Esophagus squamous epithelium (tissue), 5 donors: Measurements from ENCODE around the gene SHKBP1. TPM values are rescaled to one million over a fixed set of nuclear protein-coding genes. Genes with fewer than 3 reads are reported as not detected.
"Not testable (repeated sequence)": the region's sequence is repeated elsewhere in the genome, so short reads cannot be mapped to it uniquely, and the experiment has no call there.

Experiments used
- DNase-seq: peaks from one replicate; lab custom pipeline; 2025; lab: John Stamatoyannopoulos, UW
- H3K27ac ChIP-seq, 4 donors: fragments of 200-600 bp; sonication (generic); one replicate each; pipeline ENCODE4 v1.5.1; 2016 to 2019; ENCODE audit warnings: mild to moderate bottlenecking in 1 of 4
- H3K27me3 ChIP-seq, 4 donors: fragments of 200-600 bp; sonication (generic); 1 replicate in 3 of 4; 2 replicates in 1 of 4; pipeline versions ENCODE4 v1.5.1 to v1.6.0; 2017 to 2021; ENCODE audit warnings: antibody characterized with exemption in 1 of 4
- H3K36me3 ChIP-seq, 3 donors: fragments of 200-600 bp; sonication (generic); one replicate each; pipeline ENCODE4 v1.5.1; 2016 to 2019
- H3K4me1 ChIP-seq, 3 donors: fragments of 200-600 bp; sonication (generic); one replicate each; pipeline ENCODE4 v1.5.1; 2017 to 2019
- H3K4me3 ChIP-seq, 4 donors: fragments of 200-600 bp; sonication (generic); 1 replicate in 3 of 4; 2 replicates in 1 of 4; pipeline ENCODE4 v1.5.1; 2016 to 2019; ENCODE audit warnings: mild to moderate bottlenecking in 2 of 4, moderate library complexity in 1 of 4
- H3K9me3 ChIP-seq, 3 donors: fragments of 200-600 bp; sonication (generic); one replicate each; pipeline ENCODE4 v1.5.1; 2016 to 2019
- CTCF ChIP-seq, 6 experiments: fragments of 450-650 bp in 4 of 6; fragments of 200-600 bp in 2 of 6; sonication (generic) in 2 of 6; IDR thresholded peaks; one replicate each; pipeline ENCODE4 v1.5.1; 2016 to 2019; ENCODE audit warnings: antibody characterized with exemption in 6 of 6, mild to moderate bottlenecking in 4 of 6, moderate library complexity in 4 of 6
- POLR2A ChIP-seq, 4 donors: fragments of 450-650 bp; IDR thresholded peaks; one replicate each; pipeline ENCODE4 v1.6.1; 2017; ENCODE audit warnings: antibody characterized with exemption in 4 of 4, mild to moderate bottlenecking in 4 of 4, moderate library complexity in 3 of 4
- WGBS, 2 donors: methylation state at CpG; one replicate each; pipeline ENCODE4 v1.1.5; 2018; 5-methylcytosine and 5-hydroxymethylcytosine counted together
- intact Hi-C: fragments of 100-400 bp; cut with DNase I; formaldehyde crosslinking; loops from one replicate; pipeline ENCODE4 v1.15.0; 2022
- total RNA-seq, 4 donors: library from RNA; depleted of rRNA; stranded (reverse); fragments of >200 nt; gene quantifications; one replicate each; pipeline ENCODE4 v1.1.0, GENCODE V29; 2016
- donor health status: DM: yes; HTN: yes; CAD: no.

SHKBP1 gene
- total RNA-seq, 4 donors from 2014 or later: 42.3 to 77.9 (median 49.8) TPM

DNA sequence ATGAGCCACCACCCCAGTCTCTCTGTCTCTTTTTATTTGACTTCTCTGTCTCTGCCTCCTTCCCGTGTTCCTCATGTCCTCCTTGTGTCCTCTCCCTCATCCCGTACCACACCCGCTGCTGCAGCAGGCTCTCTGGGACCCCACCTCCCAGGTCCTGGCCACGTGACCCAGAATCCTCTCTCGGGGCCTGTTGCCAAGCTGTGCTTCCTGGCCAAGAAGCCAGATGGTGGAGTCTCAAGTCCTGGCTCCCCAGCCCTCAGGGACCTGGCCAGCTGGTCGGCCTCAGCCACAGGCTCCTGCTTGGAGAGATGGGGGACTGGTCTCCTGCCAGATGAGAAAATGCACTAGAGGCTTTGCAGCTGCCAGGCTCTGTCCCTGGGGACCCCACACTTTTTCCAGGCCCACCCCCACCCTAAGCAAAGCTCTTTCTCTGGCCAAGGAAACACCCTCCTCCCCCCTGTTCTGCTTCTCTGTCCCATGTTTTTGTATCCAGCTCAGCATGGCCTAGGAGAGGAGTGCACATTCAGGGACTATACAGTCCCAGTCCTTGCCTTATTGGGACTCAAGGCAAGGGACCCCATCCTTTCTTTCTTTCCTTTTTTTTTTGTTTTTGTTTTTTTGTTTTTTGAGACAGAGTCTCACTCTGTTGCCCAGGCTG, 34.3 kb upstream of the SHKBP1 start:
- Histone ChIP-seq H3K4me3 (no peak overlapping the region), H3K27ac (no peak overlapping the region), H3K9me3 (no peaks in the 10 kb centered on the region), H3K27me3 (no peaks in the 10 kb centered on the region), H3K36me3 (no peaks in the 10 kb centered on the region), H3K4me1 (peaks cover 0 to 6% (median 5%) of the 10 kb centered on the region in 3 donors)
- TF ChIP-seq POLR2A (IDR thresholded peaks at IDR 0.05) (no peak), CTCF (IDR thresholded peaks at IDR 0.05) (no peak)
- intact Hi-C loops: loop anchor here (5.0 kb wide), 1 partner anchor 55 kb away; no protein-coding TSS in a partner anchor
- 32 to 34% methylated on average over 5 to 6 of the region's 6 CpGs for WGBS, 2 donors
- DNase-seq: no peak

DNA sequence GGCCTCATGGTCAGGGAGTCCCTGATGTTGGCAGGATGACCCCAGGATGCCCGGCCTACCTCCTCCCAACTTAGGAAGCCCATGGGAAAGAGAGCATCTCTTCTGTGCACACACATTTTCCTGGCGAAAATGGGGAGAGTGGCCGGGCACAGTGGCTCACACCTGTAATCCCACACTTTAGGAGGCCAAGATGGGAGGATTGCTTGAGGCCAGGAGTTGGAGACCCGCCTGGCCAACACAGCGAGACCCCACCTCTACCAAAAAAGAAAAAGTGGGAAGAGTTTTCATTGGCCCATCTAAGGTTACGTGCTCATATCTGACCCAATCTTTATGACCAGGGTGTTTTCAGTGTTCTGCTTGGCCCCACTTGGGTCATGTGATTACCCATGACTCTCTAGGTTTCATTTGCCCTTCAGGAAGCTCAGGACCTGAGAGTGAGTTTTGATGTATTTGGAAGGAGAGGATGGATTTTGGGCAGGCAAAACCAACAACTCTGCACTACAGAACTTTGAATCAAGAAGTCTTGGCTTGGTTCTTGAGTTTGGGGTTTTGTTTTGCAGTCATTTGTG, 33.6 kb upstream of the SHKBP1 start:
- no peak for TF ChIP-seq CTCF (IDR thresholded peaks at IDR 0.05)
- no peak for TF ChIP-seq POLR2A (IDR thresholded peaks at IDR 0.05)
- 98 to 100% methylated on average over 3 to 4 of the region's 6 CpGs for WGBS, 2 donors
- intact Hi-C loops: loop anchor here (5.0 kb wide), 1 partner anchor 54 kb away; no protein-coding TSS in a partner anchor

DNA sequence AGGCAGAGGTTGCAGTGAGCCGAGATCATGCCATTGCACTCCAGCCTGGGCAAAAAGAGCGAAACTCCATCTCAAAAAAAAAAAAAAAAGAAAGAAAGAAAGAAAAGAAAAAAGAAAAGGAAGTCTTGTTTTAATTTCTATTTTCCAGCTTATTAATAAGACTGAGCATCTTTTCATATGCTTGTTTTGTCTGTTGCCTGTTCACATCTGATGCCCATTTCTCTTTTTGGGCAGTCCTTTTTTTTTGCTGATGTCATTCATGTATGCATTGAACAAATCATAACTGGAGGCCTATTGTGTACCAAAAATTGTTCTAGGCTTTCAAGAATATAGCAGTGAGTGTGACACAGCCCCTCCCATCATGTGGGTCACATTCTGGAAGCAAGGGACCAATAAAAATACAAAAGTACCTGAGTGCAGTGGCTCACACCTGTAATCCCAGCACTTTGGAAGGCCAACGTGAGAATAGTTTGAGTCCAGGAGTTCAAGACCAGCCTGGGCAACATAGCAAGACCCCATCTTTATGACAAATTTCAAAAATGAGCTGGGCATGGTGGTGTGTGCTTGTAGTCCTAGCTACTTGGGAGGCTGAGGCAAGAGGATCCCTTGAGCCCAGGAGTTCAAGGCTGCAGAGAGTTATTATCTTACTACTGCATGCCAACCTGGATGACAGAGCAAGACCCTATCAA, 30.4 kb upstream of the SHKBP1 start:
- DNase-seq, H3K27ac ChIP-seq, H3K4me3 ChIP-seq, H3K36me3 ChIP-seq, intact Hi-C loops, H3K9me3 ChIP-seq: not testable (repeated sequence)
- peaks cover 0 to 33% (median 0%) of the 10 kb centered on the region in 4 donors for H3K27me3 ChIP-seq
- H3K4me1 ChIP-seq: peaks cover 3 to 10% (median 9%) of the 10 kb centered on the region in 3 donors
- 75 to 84% methylated on average over 3 of the region's 3 CpGs for WGBS, 2 donors

More for the DNA sequence above, 33.6 kb upstream of the SHKBP1 start:
- H3K4me1 ChIP-seq: peaks cover 0 to 6% (median 5%) of the 10 kb centered on the region in 3 donors
- no peak overlapping the region for H3K4me3 ChIP-seq
- H3K27ac ChIP-seq: no peak overlapping the region
- H3K9me3 ChIP-seq: no peaks in the 10 kb centered on the region
- H3K36me3 ChIP-seq: no peaks in the 10 kb centered on the region
- DNase-seq: no peak
- H3K27me3 ChIP-seq: peaks cover 0 to 1% (median 0%) of the 10 kb centered on the region in 4 donors

GRCh38 chr19:40547190-40547589, 29.5 kb upstream of the SHKBP1 start:
- H3K27ac ChIP-seq, intact Hi-C loops, H3K36me3 ChIP-seq, H3K4me1 ChIP-seq, H3K4me3 ChIP-seq, H3K9me3 ChIP-seq, DNase-seq: not testable (repeated sequence)
- peaks cover 0 to 36% (median 0%) of the 10 kb centered on the region in 4 donors for H3K27me3 ChIP-seq
- WGBS, 2 donors: 85 to 91% methylated on average over 3 to 4 of the region's 4 CpGs

DNA sequence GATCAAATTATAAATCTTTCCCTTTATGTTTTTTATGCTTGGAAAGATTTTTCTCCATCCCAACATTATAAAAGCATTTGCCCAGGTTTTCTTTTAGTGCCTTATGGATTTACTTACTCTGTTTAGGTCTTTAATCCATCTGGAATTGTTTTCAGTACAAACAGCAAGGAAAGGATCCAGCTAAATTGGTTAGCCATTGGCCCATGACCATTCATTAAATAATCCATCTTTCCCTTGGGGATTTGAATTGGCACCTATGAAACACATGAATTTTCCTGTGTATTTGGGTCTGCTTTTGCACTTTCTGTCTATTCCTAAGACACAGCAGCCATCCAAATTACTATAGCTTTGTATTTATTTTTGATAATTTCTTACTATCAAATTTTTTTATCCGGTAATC, 28.8 kb upstream of the SHKBP1 start:
- no peak for TF ChIP-seq CTCF (IDR thresholded peaks at IDR 0.05)
- H3K36me3 ChIP-seq: no peaks in the 10 kb centered on the region
- H3K4me1 ChIP-seq: peaks cover 3 to 7% (median 5%) of the 10 kb centered on the region in 3 donors
- H3K4me3 ChIP-seq: no peak overlapping the region
- WGBS, 2 donors: 73 to 100% methylated on average over 1 of the region's 1 CpG
- H3K27ac ChIP-seq: no peak overlapping the region
- no peak for DNase-seq
- no peaks in the 10 kb centered on the region for H3K9me3 ChIP-seq
- H3K27me3 ChIP-seq: peaks cover 0 to 43% (median 0%) of the 10 kb centered on the region in 4 donors
- intact Hi-C loops: no loop called here
